D721Med (cell line): ENCODE results near the gene IER5.

Source experiments
- DNase-seq: peaks from one replicate; pipeline ENCODE4 v3.0.0; 2011; ENCODE audit warnings: low spot score; ENCODE audit not compliant: insufficient read length
- FAIRE-seq: peaks from 2 replicates; lab custom pipeline; 2011; peaks lifted over from hg19 to GRCh38; lab: Jason Lieb, UNC
- CTCF ChIP-seq: IDR thresholded peaks from 2 replicates; pipeline ENCODE4 v1.5.1; 2012; ENCODE audit warnings: mild to moderate bottlenecking, control low read depth; ENCODE audit not compliant: insufficient read depth; ENCODE audit errors: missing control alignments

IER5 gene

GRCh38 chr1:181141431-181141910 is 53.0 kb downstream of the IER5 start:
- DNase-seq: no peak
- TF ChIP-seq CTCF: no peak
- FAIRE-seq: no peak
